Memory B cell (primary cell): ENCODE data around the gene LAMC2.

Experiments used
- ATAC-seq: fragments of 150-1000 bp; cut with Tn5 transposase; 2 replicates; pipeline ENCODE4 v1.10.0; 2021; ENCODE audit warnings: low read depth, mild to moderate bottlenecking, moderate library complexity
- DNase-seq, 2 donors: peaks; one replicate each; pipeline ENCODE4 v3.0.0; 2022; ENCODE audit warnings: low spot score in 2 of 2
- H3K27ac Mint-ChIP-seq: one replicate; pipeline ENCODE4 v1.8.0; 2022; ENCODE audit warnings: mild to moderate bottlenecking, moderate library complexity, mixed read lengths
- H3K27me3 Mint-ChIP-seq: one replicate; pipeline ENCODE4 v1.8.0; 2022; ENCODE audit warnings: mixed read lengths
- H3K36me3 Mint-ChIP-seq: one replicate; pipeline ENCODE4 v1.8.0; 2022; ENCODE audit warnings: mild to moderate bottlenecking, mixed read lengths
- H3K4me1 Mint-ChIP-seq: one replicate; pipeline ENCODE4 v1.8.0; 2022; ENCODE audit warnings: mixed read lengths
- H3K4me3 Mint-ChIP-seq: one replicate; pipeline ENCODE4 v1.8.0; 2022; ENCODE audit warnings: mild to moderate bottlenecking, moderate library complexity, mixed read lengths
- H3K9me3 Mint-ChIP-seq: one replicate; pipeline ENCODE4 v1.8.0; 2022; ENCODE audit warnings: mixed read lengths

LAMC2 gene

GRCh38 chr1:183180634-183181056 is 5.4 kb upstream of the LAMC2 start:
- Mint-ChIP-seq H3K4me3 (no peak overlapping the region), H3K4me1 (peaks cover 5% of the 10 kb centered on the region), H3K9me3 (no peaks in the 10 kb centered on the region), H3K27me3 (peaks cover 2% of the 10 kb centered on the region), H3K27ac (peak overlapping the region; percentile 75), H3K36me3 (no peaks in the 10 kb centered on the region)
- peak; percentile 92 for ATAC-seq
- peak in 1 of 2 donors; percentile 26 for DNase-seq

- no peak overlapping the region for H3K27ac Mint-ChIP-seq
- H3K36me3 Mint-ChIP-seq: no peaks in the 10 kb centered on the region
- H3K27me3 Mint-ChIP-seq: peaks cover 10% of the 10 kb centered on the region
- DNase-seq (no peak), ATAC-seq (no peak)
- no peaks in the 10 kb centered on the region for H3K9me3 Mint-ChIP-seq
- no peak overlapping the region for H3K4me3 Mint-ChIP-seq
- no peaks in the 10 kb centered on the region for H3K4me1 Mint-ChIP-seq
Measured at GRCh38 chr1:183186841-183187240, 777 bp downstream of the LAMC2 start.

- Mint-ChIP-seq H3K27ac (no peak overlapping the region), H3K4me1 (no peaks in the 10 kb centered on the region), H3K27me3 (peaks cover 10% of the 10 kb centered on the region), H3K9me3 (no peaks in the 10 kb centered on the region), H3K4me3 (no peak overlapping the region), H3K36me3 (no peaks in the 10 kb centered on the region)
- ATAC-seq (no peak), DNase-seq (no peak)
Measured at GRCh38 chr1:183188240-183188639, 2.2 kb downstream of the LAMC2 start.

- Mint-ChIP-seq H3K27ac (no peak overlapping the region), H3K36me3 (no peaks in the 10 kb centered on the region), H3K27me3 (peaks cover 11% of the 10 kb centered on the region), H3K4me3 (no peak overlapping the region), H3K9me3 (no peaks in the 10 kb centered on the region), H3K4me1 (peaks cover 6% of the 10 kb centered on the region)
- no peak for DNase-seq
- no peak for ATAC-seq
Measured at GRCh38 chr1:183191833-183192232, 5.8 kb downstream of the LAMC2 start.

GRCh38 chr1:183193963-183194525 is 8.0 kb downstream of the LAMC2 start:
- H3K4me3 Mint-ChIP-seq: no peak overlapping the region
- H3K27me3 Mint-ChIP-seq: peaks cover 12% of the 10 kb centered on the region
- no peak overlapping the region for H3K27ac Mint-ChIP-seq
- ATAC-seq (no peak), DNase-seq (no peak)
- H3K36me3 Mint-ChIP-seq: no peaks in the 10 kb centered on the region
- no peaks in the 10 kb centered on the region for H3K9me3 Mint-ChIP-seq
- H3K4me1 Mint-ChIP-seq: peaks cover 6% of the 10 kb centered on the region

- no peak overlapping the region for H3K27ac Mint-ChIP-seq
- no peak overlapping the region for H3K4me3 Mint-ChIP-seq
- no peak for DNase-seq
- peaks cover 6% of the 10 kb centered on the region for H3K4me1 Mint-ChIP-seq
- H3K27me3 Mint-ChIP-seq: peaks cover 16% of the 10 kb centered on the region
- peak; percentile 32 for ATAC-seq
- no peaks in the 10 kb centered on the region for H3K9me3 Mint-ChIP-seq
- no peaks in the 10 kb centered on the region for H3K36me3 Mint-ChIP-seq
Measured at GRCh38 chr1:183194527-183195141, 8.6 kb downstream of the LAMC2 start.

- H3K27me3 Mint-ChIP-seq: peaks cover 17% of the 10 kb centered on the region
- H3K4me1 Mint-ChIP-seq: peaks cover 6% of the 10 kb centered on the region
- no peaks in the 10 kb centered on the region for H3K36me3 Mint-ChIP-seq
- no peak overlapping the region for H3K4me3 Mint-ChIP-seq
- no peak for ATAC-seq
- H3K27ac Mint-ChIP-seq: no peak overlapping the region
- DNase-seq: no peak
- no peaks in the 10 kb centered on the region for H3K9me3 Mint-ChIP-seq
Measured at GRCh38 chr1:183195142-183195574, 9.1 kb downstream of the LAMC2 start.

GRCh38 chr1:183197762-183198161 is 11.7 kb downstream of the LAMC2 start:
- H3K27me3 Mint-ChIP-seq: peaks cover 22% of the 10 kb centered on the region
- no peak overlapping the region for H3K4me3 Mint-ChIP-seq
- DNase-seq (no peak), ATAC-seq (no peak)
- no peak overlapping the region for H3K27ac Mint-ChIP-seq
- no peaks in the 10 kb centered on the region for H3K9me3 Mint-ChIP-seq
- H3K36me3 Mint-ChIP-seq: no peaks in the 10 kb centered on the region
- peaks cover 6% of the 10 kb centered on the region for H3K4me1 Mint-ChIP-seq

GRCh38 chr1:183198463-183198862 is 12.4 kb downstream of the LAMC2 start:
- DNase-seq (no peak), ATAC-seq (no peak)
- peaks cover 6% of the 10 kb centered on the region for H3K4me1 Mint-ChIP-seq
- H3K9me3 Mint-ChIP-seq: no peaks in the 10 kb centered on the region
- no peak overlapping the region for H3K27ac Mint-ChIP-seq
- no peaks in the 10 kb centered on the region for H3K36me3 Mint-ChIP-seq
- H3K27me3 Mint-ChIP-seq: peaks cover 22% of the 10 kb centered on the region
- no peak overlapping the region for H3K4me3 Mint-ChIP-seq

- H3K27ac Mint-ChIP-seq: no peak overlapping the region
- no peak for ATAC-seq
- H3K27me3 Mint-ChIP-seq: peaks cover 20% of the 10 kb centered on the region
- DNase-seq: no peak
- no peak overlapping the region for H3K4me3 Mint-ChIP-seq
- peaks cover 6% of the 10 kb centered on the region for H3K4me1 Mint-ChIP-seq
- no peaks in the 10 kb centered on the region for H3K36me3 Mint-ChIP-seq
- H3K9me3 Mint-ChIP-seq: no peaks in the 10 kb centered on the region
Measured at GRCh38 chr1:183199304-183199703, 13.2 kb downstream of the LAMC2 start.

GRCh38 chr1:183200451-183200850 is 14.4 kb downstream of the LAMC2 start:
- no peaks in the 10 kb centered on the region for H3K36me3 Mint-ChIP-seq
- DNase-seq: no peak
- H3K27ac Mint-ChIP-seq: no peak overlapping the region
- H3K4me3 Mint-ChIP-seq: no peak overlapping the region
- no peak for ATAC-seq
- no peaks in the 10 kb centered on the region for H3K4me1 Mint-ChIP-seq
- H3K27me3 Mint-ChIP-seq: peaks cover 22% of the 10 kb centered on the region
- H3K9me3 Mint-ChIP-seq: no peaks in the 10 kb centered on the region

- peaks cover 17% of the 10 kb centered on the region for H3K27me3 Mint-ChIP-seq
- H3K4me1 Mint-ChIP-seq: no peaks in the 10 kb centered on the region
- ATAC-seq (no peak), DNase-seq (no peak)
- no peaks in the 10 kb centered on the region for H3K36me3 Mint-ChIP-seq
- H3K27ac Mint-ChIP-seq: no peak overlapping the region
- H3K4me3 Mint-ChIP-seq: no peak overlapping the region
- no peaks in the 10 kb centered on the region for H3K9me3 Mint-ChIP-seq
Measured at GRCh38 chr1:183203094-183203493, 17.0 kb downstream of the LAMC2 start.

GRCh38 chr1:183205196-183205781 is 19.2 kb downstream of the LAMC2 start:
- no peak overlapping the region for H3K4me3 Mint-ChIP-seq
- no peaks in the 10 kb centered on the region for H3K4me1 Mint-ChIP-seq
- no peak overlapping the region for H3K27ac Mint-ChIP-seq
- H3K9me3 Mint-ChIP-seq: no peaks in the 10 kb centered on the region
- H3K36me3 Mint-ChIP-seq: no peaks in the 10 kb centered on the region
- DNase-seq: no peak
- peaks cover 10% of the 10 kb centered on the region for H3K27me3 Mint-ChIP-seq
- ATAC-seq: no peak

- Mint-ChIP-seq H3K9me3 (no peaks in the 10 kb centered on the region), H3K4me1 (no peaks in the 10 kb centered on the region), H3K27me3 (peaks cover 5% of the 10 kb centered on the region), H3K4me3 (no peak overlapping the region), H3K36me3 (no peaks in the 10 kb centered on the region), H3K27ac (no peak overlapping the region)
- ATAC-seq: no peak
- DNase-seq: no peak
Measured at GRCh38 chr1:183206538-183207122, 20.6 kb downstream of the LAMC2 start.
